CD4-positive, CD25-positive, alpha-beta regulatory T cell (primary cell): ENCODE data around the gene BEGAIN. TPM values are rescaled to one million over a fixed set of nuclear protein-coding genes. Genes with fewer than 3 reads are reported as not detected.
A peak's percentile ranks its signal among the peaks of the same experiment; 100 is the strongest.

Source experiments
- ATAC-seq, 2 donors: fragments of 150-1000 bp; cut with Tn5 transposase; one replicate each; pipeline ENCODE4 v1.10.0; 2021; ENCODE audit warnings: low read depth in 2 of 2, moderate number of reproducible peaks in 2 of 2, moderate library complexity in 1 of 2
- DNase-seq, 3 donors: peaks; one replicate each; pipeline versions ENCODE4 v3.0.0 to v3.0.0-alpha.2; 2012 to 2022; ENCODE audit warnings: mixed read lengths in 1 of 3
- H3K27ac ChIP-seq: one replicate; pipeline ENCODE4 v1.7.0; 2013; ENCODE audit warnings: mild to moderate bottlenecking, low read length; ENCODE audit not compliant: insufficient read depth, poor library complexity, severe bottlenecking
- H3K27me3 ChIP-seq: one replicate; pipeline ENCODE4 v1.7.0; 2013; ENCODE audit warnings: low read length; ENCODE audit not compliant: control insufficient read depth, insufficient read depth
- H3K36me3 ChIP-seq: one replicate; pipeline ENCODE4 v1.7.0; 2013; ENCODE audit warnings: mild to moderate bottlenecking, low read length, moderate library complexity; ENCODE audit not compliant: control insufficient read depth, insufficient read depth
- H3K4me1 ChIP-seq: 2 replicates; pipeline ENCODE4 v1.7.0; 2013; ENCODE audit warnings: mild to moderate bottlenecking, low read length; ENCODE audit not compliant: insufficient read depth, control insufficient read depth, poor library complexity, severe bottlenecking
- H3K4me3 ChIP-seq: one replicate; pipeline ENCODE4 v1.7.0; 2013; ENCODE audit warnings: low read depth, mild to moderate bottlenecking, low read length, moderate library complexity
- H3K9me3 ChIP-seq, 2 experiments: 1 replicate in 1 of 2; 2 replicates in 1 of 2; pipeline ENCODE4 v1.7.0; 2013; ENCODE audit warnings: low read length in 2 of 2, mild to moderate bottlenecking in 1 of 2, moderate library complexity in 1 of 2; ENCODE audit not compliant: control insufficient read depth in 2 of 2
- H3K27ac Mint-ChIP-seq, 3 donors: one replicate each; pipeline ENCODE4 v1.8.0; 2020 to 2022; ENCODE audit warnings: mild to moderate bottlenecking in 3 of 3, mixed read lengths in 3 of 3, moderate library complexity in 2 of 3
- H3K27me3 Mint-ChIP-seq: one replicate; pipeline ENCODE4 v1.8.0; 2022; ENCODE audit warnings: mild to moderate bottlenecking, mixed read lengths
- H3K36me3 Mint-ChIP-seq: one replicate; pipeline ENCODE4 v1.8.0; 2020; ENCODE audit warnings: mixed read lengths
- H3K4me1 Mint-ChIP-seq, 4 donors: one replicate each; pipeline ENCODE4 v1.8.0; 2020 to 2022; ENCODE audit warnings: mixed read lengths in 4 of 4, mild to moderate bottlenecking in 1 of 4
- H3K4me3 Mint-ChIP-seq, 4 donors: one replicate each; pipeline ENCODE4 v1.8.0; 2020 to 2022; ENCODE audit warnings: mild to moderate bottlenecking in 4 of 4, mixed read lengths in 4 of 4, moderate library complexity in 3 of 4
- H3K9me3 Mint-ChIP-seq, 7 donors: one replicate each; pipeline ENCODE4 v1.8.0; 2020 to 2022; ENCODE audit warnings: mixed read lengths in 7 of 7, mild to moderate bottlenecking in 3 of 7, moderate library complexity in 2 of 7
- polyA plus RNA-seq, 4 donors: library from polyadenylated mRNA; unstranded; fragments of 300-500 nt; fragmentation: Illumina TruSeq; gene quantifications; one replicate each; pipeline ENCODE4 v1.2.3, GENCODE V29; 2021
- total RNA-seq: library from RNA; stranded (reverse); gene quantifications from one replicate; pipeline ENCODE4 v1.2.3, GENCODE V29; 2022

Gene BEGAIN
- total and polyA plus RNA-seq, 5 donors from 2014 or later, result 0.29 to 1.3 (median 0.50) TPM; not detected in 1

- ATAC-seq, result no peak
- Histone ChIP-seq H3K27ac (no peak overlapping the region), H3K4me3 (no peak overlapping the region), H3K4me1 (no peaks in the 10 kb centered on the region), H3K27me3 (no peaks in the 10 kb centered on the region), H3K36me3 (no peaks in the 10 kb centered on the region), H3K9me3 (no peaks in the 10 kb centered on the region)
- Mint-ChIP-seq H3K9me3 (no peaks in the 10 kb centered on the region), H3K4me1 (peaks cover 0 to 2% (median 0%) of the 10 kb centered on the region in 4 donors), H3K36me3 (no peaks in the 10 kb centered on the region), H3K27me3 (no peaks in the 10 kb centered on the region), H3K27ac (no peak overlapping the region), H3K4me3 (no peak overlapping the region)
- DNase-seq, result no peak
Observed at GRCh38 chr14:100540141-100540925, 46.9 kb downstream of the BEGAIN start.

GRCh38 chr14:100539766-100540140, 47.5 kb downstream of the BEGAIN start:
- ATAC-seq, result no peak

GRCh38 chr14:100539003-100539660, 48.1 kb downstream of the BEGAIN start:
- ATAC-seq (no peak), DNase-seq (peak in 1 of 3 donors; percentile 0)
- Mint-ChIP-seq H3K9me3 (no peaks in the 10 kb centered on the region), H3K4me1 (peaks cover 0 to 2% (median 0%) of the 10 kb centered on the region in 4 donors), H3K4me3 (no peak overlapping the region), H3K27me3 (no peaks in the 10 kb centered on the region), H3K36me3 (no peaks in the 10 kb centered on the region), H3K27ac (no peak overlapping the region)
- H3K9me3 ChIP-seq, result no peaks in the 10 kb centered on the region
- no peak overlapping the region for H3K4me3 ChIP-seq
- H3K27ac ChIP-seq, result no peak overlapping the region
- H3K36me3 ChIP-seq, result no peaks in the 10 kb centered on the region
- H3K4me1 ChIP-seq, result no peaks in the 10 kb centered on the region
- no peaks in the 10 kb centered on the region for H3K27me3 ChIP-seq

More at GRCh38 chr14:100539766-100540140, 47.5 kb downstream of the BEGAIN start:
- Histone ChIP-seq H3K4me3 (no peak overlapping the region), H3K27me3 (no peaks in the 10 kb centered on the region), H3K27ac (no peak overlapping the region), H3K9me3 (no peaks in the 10 kb centered on the region), H3K4me1 (no peaks in the 10 kb centered on the region), H3K36me3 (no peaks in the 10 kb centered on the region)
- no peak overlapping the region for H3K4me3 Mint-ChIP-seq
- H3K9me3 Mint-ChIP-seq, result no peaks in the 10 kb centered on the region
- no peak overlapping the region for H3K27ac Mint-ChIP-seq
- no peak for DNase-seq
- H3K27me3 Mint-ChIP-seq, result no peaks in the 10 kb centered on the region
- no peaks in the 10 kb centered on the region for H3K4me1 Mint-ChIP-seq
- H3K36me3 Mint-ChIP-seq, result no peaks in the 10 kb centered on the region

DNA sequence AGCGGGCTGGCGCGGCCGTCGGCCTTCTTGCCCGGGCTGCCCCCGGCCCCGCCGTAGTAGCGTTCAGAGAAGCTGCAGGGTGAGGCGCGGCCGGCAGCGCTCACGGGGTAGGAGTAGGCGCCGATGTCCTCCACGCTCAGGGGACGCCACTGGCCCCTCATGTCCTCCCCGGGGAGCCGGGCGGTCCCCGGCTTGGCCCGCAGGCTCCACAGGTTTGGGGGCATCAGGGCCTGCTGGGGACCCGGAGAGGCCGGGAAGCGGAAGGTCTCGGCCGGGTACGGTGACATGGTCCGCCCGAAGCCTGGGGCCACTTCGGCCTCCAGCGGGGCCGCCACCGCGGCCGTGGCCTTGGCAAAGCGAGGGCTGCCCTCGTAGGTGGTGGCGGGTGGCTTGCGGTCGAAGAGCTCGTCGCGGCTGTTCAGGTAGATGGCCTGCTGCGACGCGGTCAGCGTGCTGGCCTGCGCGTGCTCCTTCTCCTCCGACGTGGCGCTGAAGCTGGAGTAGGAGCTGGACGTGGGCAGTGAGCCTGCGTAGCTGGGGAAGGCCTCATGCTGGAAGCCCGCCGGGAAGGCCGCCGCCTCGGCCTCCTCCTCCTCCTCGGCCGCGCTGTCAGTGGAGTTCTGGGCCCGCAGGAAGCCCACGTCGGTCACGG, 48.7 kb downstream of the BEGAIN start:
- H3K36me3 Mint-ChIP-seq, result no peaks in the 10 kb centered on the region
- no peak overlapping the region for H3K27ac Mint-ChIP-seq
- no peaks in the 10 kb centered on the region for H3K36me3 ChIP-seq
- no peaks in the 10 kb centered on the region for H3K27me3 Mint-ChIP-seq
- DNase-seq (peak in 1 of 3 donors; percentile 0), ATAC-seq (no peak)
- no peak overlapping the region for H3K4me3 ChIP-seq
- H3K4me3 Mint-ChIP-seq, result no peak overlapping the region
- no peaks in the 10 kb centered on the region for H3K9me3 ChIP-seq
- H3K4me1 ChIP-seq, result no peaks in the 10 kb centered on the region
- H3K27me3 ChIP-seq, result no peaks in the 10 kb centered on the region
- H3K27ac ChIP-seq, result no peak overlapping the region
- no peaks in the 10 kb centered on the region for H3K9me3 Mint-ChIP-seq
- peaks cover 0 to 2% (median 1%) of the 10 kb centered on the region in 4 donors for H3K4me1 Mint-ChIP-seq

DNA sequence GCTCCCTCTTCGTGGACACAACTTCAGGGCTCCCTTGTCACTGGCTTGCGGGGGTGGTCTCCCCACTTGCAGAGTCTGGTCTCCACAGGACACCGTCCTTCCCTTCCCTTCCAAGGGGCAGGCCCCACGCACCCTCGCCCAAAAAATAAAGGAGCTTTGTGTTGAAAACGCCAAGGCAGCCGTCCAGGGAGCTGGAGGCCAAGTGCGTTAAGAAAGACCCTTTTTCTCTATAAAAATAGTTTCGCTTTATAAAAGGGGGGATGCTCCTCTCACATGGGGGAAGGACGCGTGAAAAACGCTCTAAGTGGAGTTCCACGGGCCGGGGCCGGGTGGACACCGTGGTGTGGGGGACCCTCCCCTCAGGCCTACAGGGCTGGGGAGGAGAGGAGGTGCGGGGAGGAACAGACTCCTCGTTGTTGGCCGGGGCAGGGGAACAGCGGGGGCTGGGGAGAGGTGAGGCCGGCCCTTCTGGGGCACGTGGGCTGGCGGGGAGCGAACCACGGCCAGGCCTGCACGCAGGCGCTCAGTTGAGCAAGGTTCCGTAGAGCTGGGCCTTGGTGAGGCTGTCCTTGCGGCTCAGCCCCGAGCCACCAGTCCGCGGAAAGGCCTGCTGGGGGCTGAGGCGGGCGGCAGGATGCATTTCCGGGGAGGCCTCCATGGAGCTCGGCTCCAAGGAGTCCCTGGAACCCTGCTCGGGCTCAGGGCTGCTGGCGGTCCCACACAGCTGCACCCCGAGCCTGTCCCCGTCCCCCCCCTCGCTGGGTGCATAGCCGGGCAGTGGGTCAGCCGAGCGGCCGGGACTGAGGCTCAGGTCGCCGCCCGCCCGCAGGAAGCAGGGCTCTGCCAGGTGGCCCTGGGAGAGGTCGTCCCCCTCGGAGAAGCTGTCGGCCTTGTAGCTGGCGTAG, 49.5 kb downstream of the BEGAIN start:
- Histone ChIP-seq H3K4me1 (no peaks in the 10 kb centered on the region), H3K4me3 (no peak overlapping the region), H3K27ac (no peak overlapping the region), H3K27me3 (no peaks in the 10 kb centered on the region), H3K36me3 (no peaks in the 10 kb centered on the region), H3K9me3 (no peaks in the 10 kb centered on the region)
- Mint-ChIP-seq H3K36me3 (no peaks in the 10 kb centered on the region), H3K4me3 (no peak overlapping the region), H3K27me3 (no peaks in the 10 kb centered on the region), H3K9me3 (no peaks in the 10 kb centered on the region), H3K4me1 (peaks cover 0 to 2% (median 1%) of the 10 kb centered on the region in 4 donors), H3K27ac (no peak overlapping the region)
- ATAC-seq (no peak), DNase-seq (no peak)

DNA sequence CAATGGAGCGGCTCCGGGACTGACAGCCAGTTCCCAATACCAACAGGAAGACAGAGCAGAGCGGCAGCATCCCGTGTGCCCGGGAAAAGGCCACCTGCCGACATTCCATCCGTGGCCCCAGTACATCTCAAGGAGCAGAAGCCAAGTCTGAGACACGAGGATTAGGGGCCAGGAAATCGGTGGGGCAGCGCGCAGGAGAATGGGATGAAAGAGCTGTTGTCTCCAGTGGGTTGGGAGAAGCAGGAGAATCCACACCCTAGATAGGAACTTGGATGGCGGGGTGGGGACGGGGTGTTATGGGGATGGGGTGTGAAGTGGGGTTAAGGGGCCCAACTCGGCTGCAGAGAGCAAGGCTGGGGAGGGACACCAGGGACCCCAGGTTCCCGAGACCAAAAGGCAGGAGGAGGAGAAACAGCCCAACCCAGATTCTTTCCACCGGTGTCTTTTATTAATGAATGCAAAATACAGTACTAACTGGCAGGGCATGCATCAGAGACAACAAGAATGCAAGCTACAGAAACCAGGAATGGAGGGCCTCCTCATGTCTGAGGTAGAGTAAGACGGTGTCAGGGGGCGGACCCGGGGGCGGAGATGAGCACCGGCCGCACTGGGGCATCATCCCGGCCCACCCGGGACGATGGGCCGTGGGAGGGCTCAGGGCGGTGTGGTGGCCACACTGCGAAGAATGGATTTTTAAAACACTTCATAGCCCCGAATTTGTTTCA, 50.3 kb downstream of the BEGAIN start:
- H3K4me1 ChIP-seq, result no peaks in the 10 kb centered on the region
- no peaks in the 10 kb centered on the region for H3K27me3 ChIP-seq
- Mint-ChIP-seq H3K36me3 (no peaks in the 10 kb centered on the region), H3K27me3 (no peaks in the 10 kb centered on the region), H3K4me1 (peaks cover 0 to 2% (median 1%) of the 10 kb centered on the region in 4 donors), H3K9me3 (no peaks in the 10 kb centered on the region), H3K4me3 (no peak overlapping the region), H3K27ac (peak overlapping the region in 1 of 3 donors; percentile 15)
- no peak overlapping the region for H3K4me3 ChIP-seq
- H3K9me3 ChIP-seq, result no peaks in the 10 kb centered on the region
- H3K36me3 ChIP-seq, result no peaks in the 10 kb centered on the region
- no peak for DNase-seq
- ATAC-seq, result no peak
- H3K27ac ChIP-seq, result no peak overlapping the region

GRCh38 chr14:100536121-100536510, 51.1 kb downstream of the BEGAIN start:
- Histone ChIP-seq H3K27ac (no peak overlapping the region), H3K27me3 (no peaks in the 10 kb centered on the region), H3K36me3 (no peaks in the 10 kb centered on the region), H3K9me3 (no peaks in the 10 kb centered on the region), H3K4me3 (no peak overlapping the region), H3K4me1 (no peaks in the 10 kb centered on the region)
- H3K36me3 Mint-ChIP-seq, result no peaks in the 10 kb centered on the region
- DNase-seq (no peak), ATAC-seq (no peak)
- no peak overlapping the region for H3K4me3 Mint-ChIP-seq
- H3K27ac Mint-ChIP-seq, result peak overlapping the region in 1 of 3 donors; percentile 15
- peaks cover 0 to 2% (median 1%) of the 10 kb centered on the region in 4 donors for H3K4me1 Mint-ChIP-seq
- H3K27me3 Mint-ChIP-seq, result no peaks in the 10 kb centered on the region
- H3K9me3 Mint-ChIP-seq, result no peaks in the 10 kb centered on the region
